CD4-positive, alpha-beta T cell treated with Interleukin-1 beta for 1 hour (primary cell): Measurements from ENCODE around the gene ATP1A4.
"Not testable (repeated sequence)": the region's sequence is repeated elsewhere in the genome, so short reads cannot be mapped to it uniquely, and the experiment has no call there.

Experiments used
- DNase-seq, 2 donors: peaks; one replicate each; pipeline ENCODE4 v3.0.0-alpha.2; 2020 to 2022

ATP1A4 gene

GRCh38 chr1:160151303-160151702 is at the start of gene ATP1A4:
Gene ATP1A4 (plus strand): TSS chr1:160151603. CDS start chr1:160152041, 438 bp downstream.
- no peak for DNase-seq

- no peak for DNase-seq
Observed at GRCh38 chr1:160101717-160102522, 49.5 kb upstream of the ATP1A4 start.

GRCh38 chr1:160103658-160104408 is 47.6 kb upstream of the ATP1A4 start:
- no peak for DNase-seq

- DNase-seq, result peak in 1 of 2 donors; percentile 22
Observed at GRCh38 chr1:160104486-160104885, 46.9 kb upstream of the ATP1A4 start.

- no peak for DNase-seq
Observed at GRCh38 chr1:160105155-160105554, 46.2 kb upstream of the ATP1A4 start.

GRCh38 chr1:160107512-160107911 is 43.9 kb upstream of the ATP1A4 start:
- DNase-seq, result no peak

GRCh38 chr1:160108888-160109662 is 42.3 kb upstream of the ATP1A4 start:
- peak; percentile 34 for DNase-seq

- DNase-seq, result no peak
Observed at GRCh38 chr1:160109686-160110085, 41.7 kb upstream of the ATP1A4 start.

- DNase-seq, result not testable (repeated sequence)
Observed at GRCh38 chr1:160111462-160111861, 39.9 kb upstream of the ATP1A4 start.

- no peak for DNase-seq
Observed at GRCh38 chr1:160112357-160112756, 39.0 kb upstream of the ATP1A4 start.

- DNase-seq, result no peak
Observed at GRCh38 chr1:160113407-160113806, 38.0 kb upstream of the ATP1A4 start.

- DNase-seq, result no peak
Observed at GRCh38 chr1:160114085-160114484, 37.3 kb upstream of the ATP1A4 start.

GRCh38 chr1:160115545-160116282 is 35.7 kb upstream of the ATP1A4 start, which contains the start of gene ATP1A2:
Gene ATP1A2 (plus strand): TSS chr1:160115759. CDS start chr1:160115862, 103 bp downstream.
- DNase-seq, result no peak

GRCh38 chr1:160116283-160117147 is 34.9 kb upstream of the ATP1A4 start:
- no peak for DNase-seq

GRCh38 chr1:160117300-160117699 is 34.1 kb upstream of the ATP1A4 start:
- no peak for DNase-seq

GRCh38 chr1:160117709-160118183 is 33.7 kb upstream of the ATP1A4 start:
- no peak for DNase-seq

GRCh38 chr1:160118928-160119327 is 32.5 kb upstream of the ATP1A4 start:
- no peak for DNase-seq

- no peak for DNase-seq
Observed at GRCh38 chr1:160120797-160121196, 30.6 kb upstream of the ATP1A4 start.

GRCh38 chr1:160121388-160121787 is 30.0 kb upstream of the ATP1A4 start:
- no peak for DNase-seq

GRCh38 chr1:160122978-160123495 is 28.4 kb upstream of the ATP1A4 start:
- DNase-seq, result no peak

GRCh38 chr1:160123726-160124125 is 27.7 kb upstream of the ATP1A4 start:
- DNase-seq, result no peak
